CD14-positive monocyte (primary cell): ENCODE measurements around the gene SRF. TPM values are rescaled to one million over a fixed set of nuclear protein-coding genes. Genes with fewer than 3 reads are reported as not detected.

Experiments used
- DNase-seq, 3 donors: peaks; one replicate each; pipeline ENCODE4 v3.0.0-alpha.2; 2011 to 2022
- H2AFZ ChIP-seq: 2 replicates; pipeline ENCODE4 v1.6.0; 2012; ENCODE audit warnings: mild to moderate bottlenecking, low read depth, low read length, inconsistent platforms; ENCODE audit not compliant: insufficient read depth, poor library complexity, severe bottlenecking
- H3K27ac ChIP-seq, 2 donors: 1 replicate in 1 of 2; 2 replicates in 1 of 2; pipeline ENCODE4 v1.5.1; 2012 to 2013; ENCODE audit warnings: low read length in 2 of 2, control low read depth in 1 of 2, inconsistent platforms in 1 of 2, low read depth in 1 of 2, mild to moderate bottlenecking in 1 of 2
- H3K27me3 ChIP-seq, 2 donors: one replicate each; pipeline versions ENCODE4 v1.6.0 to v1.6.1; 2011 to 2013; ENCODE audit warnings: low read length in 2 of 2; ENCODE audit not compliant: control insufficient read depth in 2 of 2, insufficient read depth in 2 of 2
- H3K36me3 ChIP-seq, 2 donors: replicated peaks in 1 of 2; 1 replicate in 1 of 2; 2 replicates in 1 of 2; pipeline versions ENCODE4 v1.5.1 to v1.6.1; 2012 to 2013; ENCODE audit warnings: low read length in 2 of 2, control low read depth in 1 of 2, inconsistent platforms in 1 of 2, mild to moderate bottlenecking in 1 of 2; ENCODE audit not compliant: insufficient read depth in 2 of 2, control insufficient read depth in 1 of 2
- H3K4me1 ChIP-seq, 2 donors: 1 replicate in 1 of 2; 2 replicates in 1 of 2; pipeline versions ENCODE4 v1.5.1 to v1.6.1; 2012 to 2013; ENCODE audit warnings: low read length in 2 of 2, control low read depth in 1 of 2, inconsistent platforms in 1 of 2, mild to moderate bottlenecking in 1 of 2, moderate library complexity in 1 of 2; ENCODE audit not compliant: insufficient read depth in 2 of 2, control insufficient read depth in 1 of 2
- H3K4me2 ChIP-seq: replicated peaks from 2 replicates; pipeline ENCODE3; 2012; ENCODE audit warnings: low read length, moderate library complexity, mild to moderate bottlenecking; ENCODE audit not compliant: poor library complexity, severe bottlenecking; ENCODE audit errors: extremely low read depth
- H3K4me3 ChIP-seq, 3 experiments: fragments of 200-600 bp in 1 of 3; sonication (generic) in 1 of 3; replicated peaks in 1 of 3; 1 replicate in 2 of 3; 2 replicates in 1 of 3; pipeline ENCODE4 v1.5.1; 2011 to 2013; ENCODE audit warnings: low read length in 3 of 3, mild to moderate bottlenecking in 3 of 3, control low read depth in 2 of 3, low read depth in 2 of 3, inconsistent platforms in 1 of 3, moderate library complexity in 1 of 3
- H3K79me2 ChIP-seq: 2 replicates; pipeline ENCODE4 v1.6.0; 2012; ENCODE audit warnings: mild to moderate bottlenecking, control low read depth, inconsistent platforms, low read length, moderate library complexity; ENCODE audit not compliant: insufficient read depth
- H3K9ac ChIP-seq: 2 replicates; pipeline ENCODE4 v1.6.0; 2017; ENCODE audit warnings: low read length, mild to moderate bottlenecking; ENCODE audit not compliant: insufficient read depth, poor library complexity, severe bottlenecking
- H3K9me3 ChIP-seq, 2 donors: replicated peaks in 1 of 2; 1 replicate in 1 of 2; 2 replicates in 1 of 2; pipeline versions ENCODE4 v1.5.1 to v1.6.1; 2012 to 2013; ENCODE audit warnings: low read length in 2 of 2, control low read depth in 1 of 2; ENCODE audit not compliant: control insufficient read depth in 1 of 2, insufficient read depth in 1 of 2
- H4K20me1 ChIP-seq: 2 replicates; pipeline ENCODE4 v1.6.0; 2012; ENCODE audit warnings: mild to moderate bottlenecking, low read length, control low read depth, moderate library complexity; ENCODE audit not compliant: insufficient read depth
- H3K27ac Mint-ChIP-seq, 7 donors: one replicate each; pipeline ENCODE4 v1.8.0; 2020; ENCODE audit warnings: mild to moderate bottlenecking in 7 of 7, mixed read lengths in 7 of 7, moderate library complexity in 6 of 7, inconsistent platforms in 2 of 7
- H3K27me3 Mint-ChIP-seq, 3 donors: one replicate each; pipeline ENCODE4 v1.8.0; 2021 to 2022; ENCODE audit warnings: low read depth in 3 of 3, mild to moderate bottlenecking in 3 of 3, mixed read lengths in 3 of 3, moderate library complexity in 3 of 3, inconsistent platforms in 1 of 3
- H3K36me3 Mint-ChIP-seq, 2 donors: one replicate each; pipeline ENCODE4 v1.8.0; 2020; ENCODE audit warnings: mixed read lengths in 2 of 2, inconsistent platforms in 1 of 2, mild to moderate bottlenecking in 1 of 2
- H3K4me1 Mint-ChIP-seq: one replicate; pipeline ENCODE4 v1.8.0; 2020; ENCODE audit warnings: mild to moderate bottlenecking, mixed read lengths
- H3K4me3 Mint-ChIP-seq, 2 donors: one replicate each; pipeline ENCODE4 v1.8.0; 2020; ENCODE audit warnings: mild to moderate bottlenecking in 2 of 2, mixed read lengths in 2 of 2, moderate library complexity in 1 of 2
- H3K9me3 Mint-ChIP-seq, 7 donors: one replicate each; pipeline ENCODE4 v1.8.0; 2020 to 2022; ENCODE audit warnings: mixed read lengths in 7 of 7, mild to moderate bottlenecking in 6 of 7, moderate library complexity in 6 of 7, inconsistent platforms in 2 of 7
- CTCF ChIP-seq: fragments of 200-600 bp; IDR thresholded peaks from one replicate; pipeline ENCODE4 v1.8.0; 2022; ENCODE audit warnings: antibody characterized with exemption, mild to moderate bottlenecking
- WGBS: methylation state at CpG from one replicate; pipeline ENCODE4 v1.1.5; 2013; ENCODE audit warnings: missing lambda C conversion rate; ENCODE audit not compliant: insufficient coverage; 5-methylcytosine and 5-hydroxymethylcytosine counted together
- intact Hi-C, 2 donors: fragments of 100-400 bp; cut with micrococcal nuclease; formaldehyde crosslinking; loops; one replicate each; pipeline versions ENCODE4 v1.15.0 to v1.15.1; 2023
- polyA plus RNA-seq, 3 donors: library from polyadenylated mRNA; depleted of rRNA in 1 of 3; unstranded in 2 of 3; stranded (reverse) in 1 of 3; fragments of 300-500 nt in 2 of 3; fragments of >200 nt in 1 of 3; fragmentation: Illumina TruSeq in 2 of 3; gene quantifications; 1 replicate in 2 of 3; 2 replicates in 1 of 3; pipeline ENCODE4 v1.2.3, GENCODE V29; 2012 to 2021

Gene SRF
- polyA plus RNA-seq, 3 donors = 3.6 to 26.9 (median 3.8) TPM

DNA sequence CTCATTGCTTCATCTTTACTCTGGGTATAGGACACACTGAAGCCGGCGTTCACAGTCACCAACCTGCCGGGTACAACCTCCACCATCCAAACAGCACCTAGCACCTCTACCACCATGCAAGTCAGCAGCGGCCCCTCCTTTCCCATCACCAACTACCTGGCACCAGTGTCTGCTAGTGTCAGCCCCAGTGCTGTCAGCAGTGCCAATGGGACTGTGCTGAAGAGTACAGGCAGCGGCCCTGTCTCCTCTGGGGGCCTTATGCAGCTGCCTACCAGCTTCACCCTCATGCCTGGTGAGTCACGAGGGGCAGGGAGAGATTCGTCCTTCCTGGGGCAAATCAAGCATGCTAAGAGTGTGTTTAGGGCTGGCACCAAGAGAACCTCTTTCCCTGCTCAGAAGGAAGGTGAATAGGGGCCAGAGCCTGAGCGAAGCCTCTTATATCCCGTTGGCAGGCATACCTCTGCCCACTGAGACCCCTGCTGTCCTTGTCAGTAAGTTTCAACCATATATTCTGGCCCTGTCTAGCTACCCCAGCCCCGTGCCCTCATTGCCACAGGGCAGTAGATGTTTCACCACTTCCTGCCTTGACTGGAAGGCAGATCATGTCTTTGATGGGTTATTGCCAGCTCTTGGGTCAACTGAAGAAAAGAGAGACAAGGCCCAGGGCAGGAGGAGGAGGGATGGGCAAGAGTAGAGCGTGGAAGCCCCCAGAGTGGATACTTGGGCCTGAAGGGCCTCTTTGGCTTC lies 4.8 kb downstream of the SRF start:
- Histone ChIP-seq H3K27me3 (no peaks in the 10 kb centered on the region), H3K9ac (no peak overlapping the region), H4K20me1 (peaks cover 40% of the 10 kb centered on the region), H3K36me3 (peaks cover 30 to 51% of the 10 kb centered on the region in 2 donors), H3K79me2 (peaks cover 42% of the 10 kb centered on the region), H2AFZ (no peak overlapping the region), H3K4me3 (no peak overlapping the region), H3K9me3 (no peaks in the 10 kb centered on the region), H3K4me1 (peaks cover 36 to 39% of the 10 kb centered on the region in 2 donors), H3K4me2 (no peak overlapping the region), H3K27ac (peak overlapping the region in 1 of 2 donors; percentile 91)
- peaks cover 34% of the 10 kb centered on the region for H3K4me1 Mint-ChIP-seq
- H3K27me3 Mint-ChIP-seq = peaks cover 0 to 1% (median 0%) of the 10 kb centered on the region in 3 donors
- peaks cover 44 to 60% of the 10 kb centered on the region in 2 donors for H3K36me3 Mint-ChIP-seq
- H3K9me3 Mint-ChIP-seq = no peaks in the 10 kb centered on the region
- no peak for TF ChIP-seq CTCF
- no peak for DNase-seq
- no peak overlapping the region for H3K4me3 Mint-ChIP-seq
- WGBS = 87% methylated on average over 9 of the region's 11 CpGs
- intact Hi-C loops = loop anchor here (2.0 to 10.0 kb wide), 5 partner anchors 69 to 431 kb away; partner anchors contain the start of genes KLC4 (in 2 of the 2), MRPL2 (in 2 of the 2), CUL7 (in 1 of the 2) and LRRC73 (in 1 of the 2)
- peak overlapping the region; percentile 74 to 96 (median 93) for H3K27ac Mint-ChIP-seq

- Mint-ChIP-seq H3K36me3 (peaks cover 44 to 60% of the 10 kb centered on the region in 2 donors), H3K4me3 (no peak overlapping the region), H3K9me3 (no peaks in the 10 kb centered on the region), H3K4me1 (peaks cover 38% of the 10 kb centered on the region), H3K27me3 (peaks cover 0 to 1% (median 0%) of the 10 kb centered on the region in 3 donors), H3K27ac (peak overlapping the region in 5 of 7 donors; percentile 75 to 96 (median 93))
- no peak for DNase-seq
- WGBS = 100% methylated on average over 2 of the region's 6 CpGs
- H3K9me3 ChIP-seq = no peaks in the 10 kb centered on the region
- H4K20me1 ChIP-seq = peaks cover 40% of the 10 kb centered on the region
- peaks cover 30 to 51% of the 10 kb centered on the region in 2 donors for H3K36me3 ChIP-seq
- no peaks in the 10 kb centered on the region for H3K27me3 ChIP-seq
- H3K4me2 ChIP-seq = no peak overlapping the region
- H3K9ac ChIP-seq = no peak overlapping the region
- peaks cover 36 to 40% of the 10 kb centered on the region in 2 donors for H3K4me1 ChIP-seq
- no peak for TF ChIP-seq CTCF
- H3K4me3 ChIP-seq = no peak overlapping the region
- intact Hi-C loops = loop anchor here in 1 of 2 donors (10.0 kb wide), 4 partner anchors 68 to 432 kb away; partner anchors contain the start of genes CUL7, KLC4, LRRC73 and MRPL2
- peak overlapping the region in 1 of 2 donors; percentile 91 for H3K27ac ChIP-seq
- no peak overlapping the region for H2AFZ ChIP-seq
- H3K79me2 ChIP-seq = peaks cover 41% of the 10 kb centered on the region
Observed at GRCh38 chr6:43176423-43176786, 5.3 kb downstream of the SRF start.
